SK-N-SH (cell line): ENCODE data around the gene SGCA. TPM values are rescaled to one million over a fixed set of nuclear protein-coding genes. Genes with fewer than 3 reads are reported as not detected.

Experiments used
- CTCF ChIA-PET: fragments of 300-600, 350-600 bp; formaldehyde crosslinking; extraction: SDS; loops from one replicate; lab custom pipeline; 2021; lab: Yijun Ruan, JAX
- POLR2A ChIA-PET: fragments of 350-600 bp; sonication (Branson Sonifier 250); formaldehyde crosslinking; extraction: SDS; loops from one replicate; lab custom pipeline; 2020; ENCODE audit warnings: antibody characterized with exemption, inconsistent platforms; lab: Yijun Ruan, JAX
- DNase-seq: peaks from one replicate; pipeline ENCODE4 v3.0.0; 2012
- H2AFZ ChIP-seq: fragments of 200-600 bp; sonication (generic); 2 replicates; pipeline ENCODE4 v1.8.1; 2016; ENCODE audit warnings: antibody characterized with exemption, mild to moderate bottlenecking, low read depth
- H3F3A ChIP-seq: fragments of 200-600 bp; sonication (generic); replicated peaks from 2 replicates; pipeline ENCODE3; 2016; ENCODE audit warnings: antibody characterized with exemption, mild to moderate bottlenecking; ENCODE audit not compliant: insufficient read depth
- H3K27ac ChIP-seq, 2 experiments: fragments of 200-500 bp in 1 of 2; fragments of 200-600 bp in 1 of 2; sonication (Bioruptor generic) in 1 of 2; sonication (generic), shearing (Covaris generic) in 1 of 2; 2 replicates each; pipeline versions ENCODE4 v1.5.1 to v1.6.1; 2014 to 2016; ENCODE audit warnings: low read depth in 2 of 2, inconsistent platforms in 1 of 2, low read length in 1 of 2, mild to moderate bottlenecking in 1 of 2, mixed read lengths in 1 of 2
- H3K27me3 ChIP-seq: fragments of 200-600 bp; sonication (generic), shearing (Covaris generic); 2 replicates; pipeline ENCODE4 v1.6.1; 2016; ENCODE audit warnings: mixed run types; ENCODE audit not compliant: insufficient read depth
- H3K36me3 ChIP-seq, 2 experiments: fragments of 200-500 bp in 1 of 2; fragments of 200-600 bp in 1 of 2; sonication (Bioruptor generic) in 1 of 2; sonication (generic) in 1 of 2; replicated peaks in 1 of 2; 2 replicates each; pipeline versions ENCODE3 to v1.5.1; 2014 to 2016; ENCODE audit warnings: low read length in 1 of 2, mild to moderate bottlenecking in 1 of 2; ENCODE audit not compliant: insufficient read depth in 2 of 2, control insufficient read depth in 1 of 2
- H3K4me1 ChIP-seq, 2 experiments: fragments of 200-500 bp in 1 of 2; fragments of 200-600 bp in 1 of 2; sonication (Bioruptor generic) in 1 of 2; sonication (generic), shearing (Covaris generic) in 1 of 2; 2 replicates each; pipeline versions ENCODE4 v1.5.1 to v1.6.1; 2014 to 2016; ENCODE audit warnings: low read depth in 1 of 2, low read length in 1 of 2, mixed run types in 1 of 2; ENCODE audit not compliant: insufficient read depth in 2 of 2, control insufficient read depth in 1 of 2
- H3K4me2 ChIP-seq: fragments of 200-600 bp; sonication (generic), shearing (Covaris generic); 2 replicates; pipeline ENCODE4 v1.6.1; 2017; ENCODE audit warnings: mixed run types
- H3K4me3 ChIP-seq, 2 experiments: fragments of 200-500 bp in 1 of 2; fragments of 200-600 bp in 1 of 2; sonication (Bioruptor generic) in 1 of 2; sonication (generic), shearing (Covaris generic) in 1 of 2; 2 replicates each; pipeline versions ENCODE4 v1.5.1 to v1.8.1; 2014 to 2016; ENCODE audit warnings: low read depth in 2 of 2, inconsistent platforms in 1 of 2, low read length in 1 of 2, mild to moderate bottlenecking in 1 of 2, mixed read lengths in 1 of 2, moderate library complexity in 1 of 2
- H3K79me2 ChIP-seq: fragments of 200-600 bp; sonication (generic); 2 replicates; pipeline ENCODE4 v1.8.1; 2017; ENCODE audit warnings: mild to moderate bottlenecking; ENCODE audit not compliant: insufficient read depth
- H3K9ac ChIP-seq: fragments of 200-600 bp; sonication (generic); 2 replicates; pipeline ENCODE4 v1.6.1; 2017; ENCODE audit warnings: mixed run types
- H3K9me2 ChIP-seq: fragments of 200-600 bp; sonication (generic); 2 replicates; pipeline ENCODE4 v1.6.1; 2017; ENCODE audit warnings: mixed run types
- H3K9me3 ChIP-seq: fragments of 200-600 bp; sonication (generic); 2 replicates; pipeline ENCODE4 v1.6.1; 2017; ENCODE audit warnings: mixed run types, mild to moderate bottlenecking, moderate library complexity
- H4K20me1 ChIP-seq: fragments of 200-600 bp; sonication (generic); 2 replicates; pipeline ENCODE4 v1.6.1; 2017; ENCODE audit warnings: mild to moderate bottlenecking, mixed run types; ENCODE audit not compliant: insufficient read depth
- CHD2 ChIP-seq: fragments of 150-350 bp; IDR thresholded peaks from 2 replicates; pipeline ENCODE4 v1.6.1; 2018; ENCODE audit warnings: low read length; ENCODE audit not compliant: partially characterized antibody
- EP300 ChIP-seq, 2 experiments: IDR thresholded peaks; 2 replicates each; pipeline versions ENCODE4 v1.4.0 to v1.6.1; 2012; ENCODE audit warnings: borderline replicate concordance in 1 of 2, low read depth in 1 of 2, low read length in 1 of 2
- FOXJ3 ChIP-seq: sonication (generic); formaldehyde crosslinking; IDR thresholded peaks from 2 replicates; pipeline ENCODE4 v1.5.1; 2020; ENCODE audit warnings: mild to moderate bottlenecking, missing genetic modification reagents
- FOXM1 ChIP-seq: IDR thresholded peaks from 2 replicates; pipeline ENCODE4 v1.4.0; 2012; ENCODE audit warnings: low read depth, mild to moderate bottlenecking
- GABPA ChIP-seq: IDR thresholded peaks from 2 replicates; pipeline ENCODE4 v1.4.0; 2012; ENCODE audit warnings: low read depth, mild to moderate bottlenecking
- GATA2 ChIP-seq: sonication (generic); formaldehyde crosslinking; IDR thresholded peaks from 2 replicates; pipeline ENCODE4 v1.5.0; 2020; ENCODE audit warnings: mild to moderate bottlenecking, missing genetic modification reagents
- NRF1 ChIP-seq: IDR thresholded peaks from 2 replicates; pipeline ENCODE4 v1.6.1; 2012; ENCODE audit warnings: low read depth, mild to moderate bottlenecking, low read length
- PBX3 ChIP-seq: IDR thresholded peaks from 2 replicates; pipeline ENCODE4; 2012
- POLR2AphosphoS5 ChIP-seq: IDR thresholded peaks from 2 replicates; pipeline ENCODE4 v1.6.1; 2012; ENCODE audit warnings: low read depth, low read length
- RAD21 ChIP-seq: IDR thresholded peaks from 2 replicates; pipeline ENCODE4 v1.6.1; 2012; ENCODE audit warnings: mild to moderate bottlenecking, low read length
- SMC3 ChIP-seq: IDR thresholded peaks from 2 replicates; pipeline ENCODE4 v1.6.1; 2012; ENCODE audit warnings: low read depth, low read length, improper control_type of control experiment
- TCF12 ChIP-seq: IDR thresholded peaks from 2 replicates; pipeline ENCODE4 v1.4.0; 2012
- TEAD4 ChIP-seq: IDR thresholded peaks from 2 replicates; pipeline ENCODE4 v1.4.0; 2012; ENCODE audit warnings: mild to moderate bottlenecking, borderline replicate concordance; ENCODE audit not compliant: insufficient read depth
- YY1 ChIP-seq: IDR thresholded peaks from 2 replicates; pipeline ENCODE4 v1.4.0; 2012; ENCODE audit warnings: low read depth, mild to moderate bottlenecking
- WGBS: methylation state at CpG from one replicate; pipeline ENCODE4 v1.1.6; 2017; ENCODE audit warnings: low lambda C conversion rate; 5-methylcytosine and 5-hydroxymethylcytosine counted together
- polyA plus RNA-seq, 3 experiments: library from polyadenylated mRNA; depleted of rRNA; stranded (reverse); fragments of >200 nt; gene quantifications; 2 replicates each; pipeline ENCODE4 v1.2.3, GENCODE V29; 2012
- TF ChIP-seq, protein P1 (sequence below): IDR thresholded peaks from 2 replicates; pipeline ENCODE4 v1.6.1; 2012; ENCODE audit warnings: mild to moderate bottlenecking, low read depth, low read length, moderate library complexity
- TF ChIP-seq, protein P2 (sequence below): IDR thresholded peaks from 2 replicates; pipeline ENCODE4 v1.4.0; 2012; ENCODE audit warnings: low read depth
- TF ChIP-seq, protein P3 (sequence below): fragments of 150-350 bp; IDR thresholded peaks from 2 replicates; pipeline ENCODE4 v1.6.1; 2016; ENCODE audit warnings: mild to moderate bottlenecking, low read depth, low read length
- TF ChIP-seq, protein P4 (sequence below): fragments of 150-350 bp; IDR thresholded peaks from 2 replicates; pipeline ENCODE4 v1.6.1; 2017; ENCODE audit warnings: antibody characterized with exemption, low read length, low read depth, borderline replicate concordance

Gene SGCA
- polyA plus RNA-seq, 1 of the 3 experiments (the other 2 are of a cell fraction) = not detected

- Histone ChIP-seq H3K36me3 (no peaks in the 10 kb centered on the region), H3K27me3 (no peaks in the 10 kb centered on the region), H3K9me3 (no peaks in the 10 kb centered on the region), H3K4me2 (peak overlapping the region; percentile 93), H4K20me1 (no peaks in the 10 kb centered on the region), H3F3A (peaks cover 42% of the 10 kb centered on the region), H3K79me2 (no peaks in the 10 kb centered on the region; the same call in 1 of the 2 replicates), H2AFZ (no peak overlapping the region), H3K27ac (peak overlapping the region; percentile 97 to 100), H3K9ac (peak overlapping the region; percentile 97), H3K4me1 (peaks cover 55 to 63% of the 10 kb centered on the region in 2 experiments), H3K4me3 (peak overlapping the region in 1 of 2 experiments; percentile 27; a peak in 2 of 4 replicates), H3K9me2 (no peaks in the 10 kb centered on the region)
- 90% methylated on average over 9 of the region's 9 CpGs for WGBS
- no peak for TF ChIP-seq SMC3
- TF ChIP-seq PBX3 = no peak
- TF ChIP-seq, protein P1, sequence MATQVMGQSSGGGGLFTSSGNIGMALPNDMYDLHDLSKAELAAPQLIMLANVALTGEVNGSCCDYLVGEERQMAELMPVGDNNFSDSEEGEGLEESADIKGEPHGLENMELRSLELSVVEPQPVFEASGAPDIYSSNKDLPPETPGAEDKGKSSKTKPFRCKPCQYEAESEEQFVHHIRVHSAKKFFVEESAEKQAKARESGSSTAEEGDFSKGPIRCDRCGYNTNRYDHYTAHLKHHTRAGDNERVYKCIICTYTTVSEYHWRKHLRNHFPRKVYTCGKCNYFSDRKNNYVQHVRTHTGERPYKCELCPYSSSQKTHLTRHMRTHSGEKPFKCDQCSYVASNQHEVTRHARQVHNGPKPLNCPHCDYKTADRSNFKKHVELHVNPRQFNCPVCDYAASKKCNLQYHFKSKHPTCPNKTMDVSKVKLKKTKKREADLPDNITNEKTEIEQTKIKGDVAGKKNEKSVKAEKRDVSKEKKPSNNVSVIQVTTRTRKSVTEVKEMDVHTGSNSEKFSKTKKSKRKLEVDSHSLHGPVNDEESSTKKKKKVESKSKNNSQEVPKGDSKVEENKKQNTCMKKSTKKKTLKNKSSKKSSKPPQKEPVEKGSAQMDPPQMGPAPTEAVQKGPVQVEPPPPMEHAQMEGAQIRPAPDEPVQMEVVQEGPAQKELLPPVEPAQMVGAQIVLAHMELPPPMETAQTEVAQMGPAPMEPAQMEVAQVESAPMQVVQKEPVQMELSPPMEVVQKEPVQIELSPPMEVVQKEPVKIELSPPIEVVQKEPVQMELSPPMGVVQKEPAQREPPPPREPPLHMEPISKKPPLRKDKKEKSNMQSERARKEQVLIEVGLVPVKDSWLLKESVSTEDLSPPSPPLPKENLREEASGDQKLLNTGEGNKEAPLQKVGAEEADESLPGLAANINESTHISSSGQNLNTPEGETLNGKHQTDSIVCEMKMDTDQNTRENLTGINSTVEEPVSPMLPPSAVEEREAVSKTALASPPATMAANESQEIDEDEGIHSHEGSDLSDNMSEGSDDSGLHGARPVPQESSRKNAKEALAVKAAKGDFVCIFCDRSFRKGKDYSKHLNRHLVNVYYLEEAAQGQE = no peak
- TF ChIP-seq, protein P2, sequence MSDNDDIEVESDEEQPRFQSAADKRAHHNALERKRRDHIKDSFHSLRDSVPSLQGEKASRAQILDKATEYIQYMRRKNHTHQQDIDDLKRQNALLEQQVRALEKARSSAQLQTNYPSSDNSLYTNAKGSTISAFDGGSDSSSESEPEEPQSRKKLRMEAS = no peak
- TF ChIP-seq FOXM1 = no peak
- TF ChIP-seq, protein P3, sequence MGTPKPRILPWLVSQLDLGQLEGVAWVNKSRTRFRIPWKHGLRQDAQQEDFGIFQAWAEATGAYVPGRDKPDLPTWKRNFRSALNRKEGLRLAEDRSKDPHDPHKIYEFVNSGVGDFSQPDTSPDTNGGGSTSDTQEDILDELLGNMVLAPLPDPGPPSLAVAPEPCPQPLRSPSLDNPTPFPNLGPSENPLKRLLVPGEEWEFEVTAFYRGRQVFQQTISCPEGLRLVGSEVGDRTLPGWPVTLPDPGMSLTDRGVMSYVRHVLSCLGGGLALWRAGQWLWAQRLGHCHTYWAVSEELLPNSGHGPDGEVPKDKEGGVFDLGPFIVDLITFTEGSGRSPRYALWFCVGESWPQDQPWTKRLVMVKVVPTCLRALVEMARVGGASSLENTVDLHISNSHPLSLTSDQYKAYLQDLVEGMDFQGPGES = no peak
- no peak for TF ChIP-seq FOXJ3
- TF ChIP-seq, protein P4, sequence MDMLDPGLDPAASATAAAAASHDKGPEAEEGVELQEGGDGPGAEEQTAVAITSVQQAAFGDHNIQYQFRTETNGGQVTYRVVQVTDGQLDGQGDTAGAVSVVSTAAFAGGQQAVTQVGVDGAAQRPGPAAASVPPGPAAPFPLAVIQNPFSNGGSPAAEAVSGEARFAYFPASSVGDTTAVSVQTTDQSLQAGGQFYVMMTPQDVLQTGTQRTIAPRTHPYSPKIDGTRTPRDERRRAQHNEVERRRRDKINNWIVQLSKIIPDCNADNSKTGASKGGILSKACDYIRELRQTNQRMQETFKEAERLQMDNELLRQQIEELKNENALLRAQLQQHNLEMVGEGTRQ = no peak
- TF ChIP-seq GABPA = no peak
- TF ChIP-seq RAD21 = no peak
- TF ChIP-seq TCF12 = no peak
- no peak for TF ChIP-seq CHD2
- TF ChIP-seq POLR2AphosphoS5 = no peak
- no peak for TF ChIP-seq YY1
- no peak for TF ChIP-seq TEAD4
- no peak for TF ChIP-seq EP300 (IDR thresholded peaks at IDR 0.05; ENCODE audit: borderline replicate concordance in 1 of 2, low read depth in 1 of 2, low read length in 1 of 2)
- no peak for TF ChIP-seq NRF1
- no peak for TF ChIP-seq GATA2 (CRISPR knock-in tag)
- peak; percentile 27 for DNase-seq
- POLR2A ChIA-PET = interaction anchor here (0.7 to 1.3 kb wide), 3 partner anchors 9 to 137 kb away, joined by 3 read pairs; no protein-coding TSS in a partner anchor
- CTCF ChIA-PET = interaction anchor here (0.6 to 25.6 kb wide), 9 partner anchors 10 to 1516 kb away, joined by 3 to 2150 read pairs (median 6); partner anchors contain the start of genes COL1A1, SGCA and TMEM92
Observed at GRCh38 chr17:50211249-50212120, 45.7 kb downstream of the SGCA start.
